Activated naive CD4-positive, alpha-beta T cell treated with anti-CD3 and anti-CD28 coated beads, Interleukin-2, amount 50 U/mL, for 24 hours (primary cell): ENCODE data around the gene DIP2B.

ENCODE experiments used
- H3K27ac Mint-ChIP-seq: one replicate; pipeline ENCODE4 v1.8.0; 2021; ENCODE audit warnings: mild to moderate bottlenecking, mixed read lengths
- H3K27me3 Mint-ChIP-seq: one replicate; pipeline ENCODE4 v1.8.0; 2021; ENCODE audit warnings: mixed read lengths
- H3K36me3 Mint-ChIP-seq: one replicate; pipeline ENCODE4 v1.8.0; 2021; ENCODE audit warnings: mixed read lengths
- H3K4me1 Mint-ChIP-seq: one replicate; pipeline ENCODE4 v1.8.0; 2021; ENCODE audit warnings: mixed read lengths
- H3K4me3 Mint-ChIP-seq: one replicate; pipeline ENCODE4 v1.8.0; 2021; ENCODE audit warnings: mild to moderate bottlenecking, mixed read lengths
- H3K9me3 Mint-ChIP-seq: one replicate; pipeline ENCODE4 v1.8.0; 2021; ENCODE audit warnings: mixed read lengths

The DIP2B gene

DNA sequence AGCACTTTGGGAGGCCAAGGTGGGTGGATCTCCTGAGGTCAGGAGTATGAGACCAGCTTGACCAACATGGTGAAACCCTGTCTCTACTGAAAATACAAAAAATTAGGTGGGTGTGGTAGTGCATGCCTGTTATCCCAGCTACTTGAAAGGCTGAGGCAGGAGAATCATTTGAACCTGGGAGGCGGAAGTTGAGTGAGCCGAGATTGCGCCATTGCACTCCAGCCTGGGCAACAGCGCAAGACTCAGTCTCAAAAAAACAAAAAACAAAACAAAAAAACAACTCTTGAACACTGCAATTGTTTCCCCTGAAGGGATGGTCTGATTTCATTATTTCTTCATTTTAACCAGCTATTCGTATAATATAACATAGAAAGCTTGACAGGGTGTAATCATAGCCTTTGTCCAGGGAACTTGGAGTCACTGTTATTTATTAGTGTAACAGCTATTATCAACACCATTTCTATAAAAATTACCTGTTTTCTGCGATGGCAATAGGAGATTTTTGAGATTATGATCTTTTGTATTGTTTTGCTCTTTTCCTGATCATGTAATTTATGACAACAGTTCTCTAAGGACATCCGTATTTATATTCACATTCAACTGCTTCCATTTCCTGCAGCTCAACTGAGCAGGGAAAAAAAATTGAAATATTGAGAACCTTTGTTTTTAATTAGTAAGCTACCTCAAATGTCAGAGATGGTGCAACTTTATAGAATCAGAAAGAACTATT lies 94.7 kb downstream of the DIP2B start:
- peaks cover 11% of the 10 kb centered on the region for H3K36me3 Mint-ChIP-seq
- peaks cover 67% of the 10 kb centered on the region for H3K4me1 Mint-ChIP-seq
- no peaks in the 10 kb centered on the region for H3K27me3 Mint-ChIP-seq
- H3K9me3 Mint-ChIP-seq: no peaks in the 10 kb centered on the region
- no peak overlapping the region for H3K4me3 Mint-ChIP-seq
- peak overlapping the region; percentile 7 for H3K27ac Mint-ChIP-seq

- no peaks in the 10 kb centered on the region for H3K27me3 Mint-ChIP-seq
- no peak overlapping the region for H3K4me3 Mint-ChIP-seq
- H3K4me1 Mint-ChIP-seq: peaks cover 67% of the 10 kb centered on the region
- no peaks in the 10 kb centered on the region for H3K9me3 Mint-ChIP-seq
- no peak overlapping the region for H3K27ac Mint-ChIP-seq
- H3K36me3 Mint-ChIP-seq: peaks cover 11% of the 10 kb centered on the region
Measured at GRCh38 chr12:50600364-50600763, 95.6 kb downstream of the DIP2B start.

DNA sequence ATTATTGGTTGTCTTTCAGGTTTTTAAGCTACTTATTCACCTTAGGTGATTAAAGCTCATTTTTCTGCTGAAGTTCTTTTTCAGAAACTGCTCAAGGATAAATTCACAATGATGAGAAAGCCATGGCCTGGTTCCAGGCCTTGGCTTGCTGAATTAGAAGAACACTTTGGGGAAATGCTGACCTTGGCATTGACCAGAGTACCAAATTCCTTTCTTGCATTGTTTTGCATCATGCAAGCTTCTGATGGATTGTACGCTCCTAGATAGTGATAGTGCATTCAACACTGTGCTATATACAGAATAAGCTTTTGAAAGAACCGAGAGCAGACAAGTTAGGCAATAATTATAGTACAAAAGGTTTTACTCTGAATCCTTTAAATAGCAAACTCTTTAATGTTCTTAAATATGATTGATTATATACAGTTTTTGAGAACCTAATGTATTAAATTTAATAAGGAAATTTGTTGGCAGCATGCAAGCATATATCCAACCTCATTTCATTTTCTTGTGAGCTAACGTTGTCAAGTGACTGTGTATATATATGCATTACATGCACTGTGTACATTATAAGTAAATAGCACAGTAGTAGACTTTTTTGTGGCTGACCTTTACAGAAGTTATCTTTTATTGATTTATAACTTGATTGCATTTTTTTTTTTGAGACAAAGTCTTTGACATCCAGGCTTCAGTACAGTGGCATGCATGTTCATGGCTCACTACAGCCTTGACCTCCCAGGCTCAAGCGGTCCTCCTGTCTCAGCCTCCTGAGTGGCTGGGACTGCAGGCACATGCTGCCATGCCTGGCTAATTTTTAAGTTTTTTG lies 99.2 kb downstream of the DIP2B start:
- Mint-ChIP-seq H3K9me3 (no peaks in the 10 kb centered on the region), H3K4me3 (no peak overlapping the region), H3K36me3 (peaks cover 13% of the 10 kb centered on the region), H3K27ac (no peak overlapping the region), H3K4me1 (peaks cover 57% of the 10 kb centered on the region), H3K27me3 (no peaks in the 10 kb centered on the region)

DNA sequence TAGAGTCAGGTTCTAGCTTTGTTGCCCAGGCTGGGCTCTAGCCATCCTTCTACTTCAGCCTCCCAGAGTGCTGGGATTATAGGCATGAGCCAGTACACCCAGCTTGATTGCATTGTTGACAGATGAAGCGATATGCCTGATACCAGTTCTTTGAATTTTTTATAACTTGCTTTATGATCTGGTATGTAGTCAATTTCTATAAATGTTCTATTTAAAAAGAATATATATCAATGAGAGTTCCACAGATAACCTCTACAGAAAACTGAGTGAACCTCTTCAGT lies 99.8 kb downstream of the DIP2B start:
- Mint-ChIP-seq H3K27me3 (no peaks in the 10 kb centered on the region), H3K4me3 (no peak overlapping the region), H3K27ac (no peak overlapping the region), H3K9me3 (no peaks in the 10 kb centered on the region), H3K4me1 (peaks cover 58% of the 10 kb centered on the region), H3K36me3 (peaks cover 13% of the 10 kb centered on the region)

DNA sequence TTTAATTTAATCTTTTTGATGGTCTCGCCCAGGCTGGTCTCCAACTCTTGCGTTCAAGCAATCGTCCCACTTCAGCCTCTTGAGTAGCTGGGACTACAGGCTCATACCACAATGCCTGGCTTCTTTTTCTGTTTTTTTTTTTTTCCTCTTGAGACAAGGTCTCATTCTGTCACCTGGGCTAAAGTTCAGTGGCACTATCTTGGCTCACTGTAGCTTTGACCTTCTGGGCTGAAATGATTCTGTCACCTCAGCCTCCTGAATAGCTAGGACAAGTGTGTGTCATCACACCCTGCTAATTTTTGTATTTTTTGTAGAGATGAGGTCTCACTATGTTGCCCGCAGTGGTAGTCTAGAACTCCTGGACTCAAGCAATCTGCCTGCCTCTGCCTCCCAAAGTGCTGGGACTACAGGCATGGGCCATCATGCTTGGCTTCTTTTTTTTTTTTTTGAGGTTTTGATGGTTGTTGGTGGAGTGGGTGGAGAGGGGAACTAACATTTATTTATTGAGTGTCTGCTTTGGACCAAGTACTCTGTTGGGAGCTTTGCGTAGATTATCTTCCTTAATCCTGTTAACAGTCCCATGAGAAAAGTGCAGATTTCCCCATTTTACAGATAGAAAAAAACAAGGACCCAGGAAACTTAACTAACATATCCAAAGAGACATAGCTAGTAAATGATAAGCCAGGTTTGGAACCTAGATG lies 102.0 kb downstream of the DIP2B start:
- H3K4me3 Mint-ChIP-seq: no peak overlapping the region
- H3K4me1 Mint-ChIP-seq: peaks cover 55% of the 10 kb centered on the region
- H3K27me3 Mint-ChIP-seq: no peaks in the 10 kb centered on the region
- H3K36me3 Mint-ChIP-seq: peaks cover 12% of the 10 kb centered on the region
- H3K27ac Mint-ChIP-seq: no peak overlapping the region
- H3K9me3 Mint-ChIP-seq: no peaks in the 10 kb centered on the region

DNA sequence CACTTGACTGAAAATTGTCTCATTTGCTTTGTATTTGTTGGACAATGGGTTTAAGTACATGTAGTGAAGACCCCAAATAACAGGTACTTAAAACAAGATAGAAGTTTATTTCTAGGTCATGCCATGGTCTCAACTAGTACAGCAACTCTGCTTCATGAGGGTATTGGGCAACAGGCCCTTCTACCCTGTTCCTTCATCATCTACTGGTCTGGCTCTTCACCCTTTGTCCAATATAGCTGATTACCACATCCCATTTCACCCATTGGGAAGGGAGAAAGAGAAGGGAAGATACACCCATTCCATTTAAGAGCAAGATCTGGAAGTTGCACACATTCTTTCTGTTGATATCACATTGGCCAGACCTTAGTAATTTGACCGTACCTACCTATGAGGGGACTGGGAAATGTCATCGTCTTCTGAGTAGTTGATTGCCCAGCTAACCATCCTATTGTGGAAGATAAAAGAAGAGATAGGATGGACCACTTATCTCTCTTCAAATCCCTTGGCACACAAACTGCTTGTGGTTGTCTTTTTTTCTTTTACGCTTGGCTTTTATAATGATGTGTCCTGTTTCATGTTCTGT lies 104.6 kb downstream of the DIP2B start:
- Mint-ChIP-seq H3K4me1 (peaks cover 45% of the 10 kb centered on the region), H3K27ac (peak overlapping the region; percentile 55), H3K9me3 (no peaks in the 10 kb centered on the region), H3K36me3 (peaks cover 10% of the 10 kb centered on the region), H3K27me3 (no peaks in the 10 kb centered on the region), H3K4me3 (no peak overlapping the region)

DNA sequence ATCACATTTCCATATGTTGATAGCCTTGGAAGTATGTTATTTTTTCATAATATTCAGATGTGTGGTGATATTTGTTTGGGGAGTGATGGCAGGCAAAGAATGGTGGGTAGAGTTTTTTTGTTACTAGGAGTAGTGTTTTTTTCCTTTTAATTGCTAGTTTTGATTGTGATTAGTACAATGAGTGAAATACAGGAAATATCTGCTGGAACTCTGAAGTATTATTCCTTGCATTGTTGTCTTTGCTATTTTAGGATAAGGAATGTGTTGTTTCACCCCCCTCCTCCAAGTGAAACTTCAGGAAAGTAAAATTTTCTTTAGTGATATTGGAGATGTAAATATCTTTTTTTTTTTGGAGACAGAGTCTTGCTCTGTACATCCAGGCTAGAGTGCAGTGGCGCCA lies 105.4 kb downstream of the DIP2B start:
- peaks cover 42% of the 10 kb centered on the region for H3K4me1 Mint-ChIP-seq
- no peaks in the 10 kb centered on the region for H3K9me3 Mint-ChIP-seq
- no peak overlapping the region for H3K4me3 Mint-ChIP-seq
- H3K36me3 Mint-ChIP-seq: peaks cover 10% of the 10 kb centered on the region
- no peaks in the 10 kb centered on the region for H3K27me3 Mint-ChIP-seq
- no peak overlapping the region for H3K27ac Mint-ChIP-seq

GRCh38 chr12:50611021-50611744 lies 106.4 kb downstream of the DIP2B start:
- Mint-ChIP-seq H3K4me1 (peaks cover 41% of the 10 kb centered on the region), H3K4me3 (no peak overlapping the region), H3K27me3 (no peaks in the 10 kb centered on the region), H3K27ac (peak overlapping the region; percentile 30), H3K9me3 (no peaks in the 10 kb centered on the region), H3K36me3 (peaks cover 6% of the 10 kb centered on the region)

DNA sequence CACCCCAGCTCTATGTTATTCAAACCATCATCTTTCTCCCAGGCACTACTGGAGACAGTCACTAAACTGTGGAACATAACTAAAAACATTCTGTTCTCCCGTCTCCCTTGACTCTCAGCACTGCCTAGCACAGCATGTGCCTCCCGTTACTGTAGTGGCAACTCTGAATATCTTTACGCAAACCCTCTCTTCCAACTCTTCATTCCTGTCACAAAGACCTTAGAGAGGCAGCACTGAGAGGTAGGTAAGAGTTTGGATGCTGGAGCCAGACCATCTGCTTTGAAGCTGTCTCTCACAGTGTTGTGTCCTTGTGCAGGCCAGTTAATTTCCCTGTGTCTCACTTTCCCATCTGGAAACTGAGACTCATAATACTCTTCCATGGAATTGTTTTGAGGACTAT lies 108.1 kb downstream of the DIP2B start:
- H3K9me3 Mint-ChIP-seq: no peaks in the 10 kb centered on the region
- H3K36me3 Mint-ChIP-seq: peaks cover 6% of the 10 kb centered on the region
- no peak overlapping the region for H3K4me3 Mint-ChIP-seq
- H3K27ac Mint-ChIP-seq: no peak overlapping the region
- H3K27me3 Mint-ChIP-seq: no peaks in the 10 kb centered on the region
- H3K4me1 Mint-ChIP-seq: peaks cover 39% of the 10 kb centered on the region

DNA sequence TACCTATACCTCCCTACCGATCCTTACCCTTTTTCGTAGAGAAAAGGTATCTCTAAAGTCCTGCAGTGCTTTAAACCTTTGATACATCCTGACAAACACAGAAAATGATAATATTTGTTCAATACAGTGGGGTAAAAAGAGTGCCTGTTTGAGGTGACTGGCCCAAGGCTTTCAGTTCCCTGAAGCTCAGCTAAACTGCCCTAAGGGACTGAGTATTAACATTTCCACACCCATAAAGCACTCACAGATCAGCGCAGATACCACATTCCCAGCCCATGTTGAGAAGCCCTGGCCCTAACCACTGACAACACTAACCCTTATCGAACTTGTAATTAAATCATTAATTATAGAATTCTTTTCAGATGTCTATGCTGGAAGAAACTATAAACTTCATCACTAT lies 108.7 kb downstream of the DIP2B start:
- H3K27ac Mint-ChIP-seq: no peak overlapping the region
- peaks cover 45% of the 10 kb centered on the region for H3K4me1 Mint-ChIP-seq
- peaks cover 6% of the 10 kb centered on the region for H3K36me3 Mint-ChIP-seq
- H3K4me3 Mint-ChIP-seq: no peak overlapping the region
- no peaks in the 10 kb centered on the region for H3K27me3 Mint-ChIP-seq
- no peaks in the 10 kb centered on the region for H3K9me3 Mint-ChIP-seq

DNA sequence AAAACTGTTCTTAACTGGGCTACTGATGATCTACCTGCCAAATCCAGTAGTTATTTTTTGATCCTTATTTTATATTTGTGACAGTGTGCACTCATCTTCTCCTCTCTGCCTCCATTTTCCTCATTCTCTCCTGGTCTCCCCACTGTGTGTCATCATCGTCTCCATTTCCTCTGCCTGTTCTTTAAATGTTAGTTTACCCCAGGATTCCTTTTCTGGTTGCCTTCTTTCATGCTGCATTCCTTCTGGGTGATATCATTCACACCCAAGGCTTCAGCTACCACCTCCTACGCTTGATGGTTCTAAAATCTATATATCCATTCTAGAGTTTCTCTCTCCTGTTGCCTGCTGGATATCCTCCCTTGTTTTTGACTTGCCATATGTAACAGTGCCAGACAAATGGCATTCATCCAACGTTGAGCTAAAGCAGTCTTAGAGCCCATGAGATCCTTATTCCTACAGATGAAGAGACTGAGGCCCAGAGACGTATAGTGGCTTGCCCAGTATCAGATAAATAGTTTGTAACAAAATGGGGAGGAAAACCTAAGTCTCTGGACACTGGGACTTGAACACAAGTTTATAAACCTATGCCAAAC lies 109.5 kb downstream of the DIP2B start:
- Mint-ChIP-seq H3K9me3 (no peaks in the 10 kb centered on the region), H3K27ac (no peak overlapping the region)

DNA sequence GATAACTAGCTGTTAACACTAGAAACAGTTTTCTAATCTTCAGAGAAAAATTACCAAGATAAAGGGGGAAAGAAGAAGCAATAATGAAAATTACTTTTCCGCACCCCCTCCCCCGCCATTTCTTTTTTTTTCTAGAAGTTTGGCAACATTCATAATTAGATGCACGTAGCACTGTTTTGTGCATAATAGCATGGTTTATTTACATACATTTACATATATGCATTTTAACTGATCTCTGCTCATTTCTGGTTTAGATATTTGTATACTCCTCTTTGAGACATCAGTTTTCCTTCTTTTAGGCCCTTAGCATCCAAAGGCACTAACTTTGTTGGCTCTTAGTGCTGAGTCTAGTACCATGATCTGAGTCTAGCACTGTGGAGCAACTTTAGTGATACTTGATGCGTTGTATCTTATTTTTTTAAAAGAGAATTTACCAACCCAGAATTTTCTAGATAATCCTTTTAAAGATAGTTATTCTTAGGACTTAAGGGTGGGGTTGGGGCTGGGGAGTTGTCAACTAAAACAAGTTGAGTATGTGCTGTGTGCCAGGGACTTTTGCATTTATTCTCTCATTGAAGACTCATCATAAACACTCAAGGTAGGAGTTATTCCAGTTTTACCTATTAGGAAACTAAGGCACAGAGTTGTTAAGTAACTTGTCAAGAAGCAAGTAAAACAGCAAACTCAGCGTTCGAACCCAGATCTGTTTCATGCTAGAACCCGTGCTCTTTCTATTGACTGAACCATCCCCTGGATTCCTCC lies 110.5 kb downstream of the DIP2B start:
- Mint-ChIP-seq H3K9me3 (no peaks in the 10 kb centered on the region), H3K36me3 (peaks cover 6% of the 10 kb centered on the region), H3K4me3 (no peak overlapping the region), H3K27ac (peak overlapping the region; percentile 72), H3K4me1 (peaks cover 50% of the 10 kb centered on the region), H3K27me3 (no peaks in the 10 kb centered on the region)

More for the DNA sequence above, 109.5 kb downstream of the DIP2B start:
- H3K36me3 Mint-ChIP-seq: peaks cover 6% of the 10 kb centered on the region
- no peak overlapping the region for H3K4me3 Mint-ChIP-seq
- H3K4me1 Mint-ChIP-seq: peaks cover 51% of the 10 kb centered on the region
- no peaks in the 10 kb centered on the region for H3K27me3 Mint-ChIP-seq

DNA sequence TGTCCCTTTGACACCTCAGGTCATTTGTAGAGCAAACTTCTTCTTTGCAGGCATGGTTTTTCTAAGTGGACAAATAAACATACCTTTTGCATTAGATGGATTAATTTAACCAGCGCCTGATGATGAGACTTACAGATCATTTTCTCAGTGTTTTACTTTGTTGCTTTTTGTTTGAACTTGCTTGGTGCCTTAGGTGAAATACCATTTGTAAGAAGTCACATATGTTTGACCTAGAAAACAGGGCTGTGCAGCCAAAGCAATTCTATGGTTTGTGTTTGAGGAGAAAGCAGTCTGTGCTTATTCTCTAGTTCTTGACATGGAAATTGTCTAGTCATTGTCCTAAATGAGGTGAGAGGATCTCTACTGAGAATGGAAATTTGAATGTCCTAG lies 111.1 kb downstream of the DIP2B start:
- Mint-ChIP-seq H3K4me3 (no peak overlapping the region), H3K36me3 (peaks cover 6% of the 10 kb centered on the region), H3K27ac (peak overlapping the region; percentile 76), H3K9me3 (no peaks in the 10 kb centered on the region), H3K27me3 (no peaks in the 10 kb centered on the region), H3K4me1 (peaks cover 56% of the 10 kb centered on the region)

- Mint-ChIP-seq H3K36me3 (peaks cover 2% of the 10 kb centered on the region), H3K4me1 (peaks cover 59% of the 10 kb centered on the region), H3K27ac (no peak overlapping the region), H3K4me3 (no peak overlapping the region), H3K9me3 (no peaks in the 10 kb centered on the region), H3K27me3 (no peaks in the 10 kb centered on the region)
Measured at GRCh38 chr12:50617657-50618056, 112.9 kb downstream of the DIP2B start.
